Spleen (tissue), 7 donors: ENCODE data around the gene DPM1.

Source experiments
- POLR2A ChIP-seq, 3 donors: fragments of 450-650 bp; IDR thresholded peaks; one replicate each; pipeline ENCODE4 v1.5.1; 2017; ENCODE audit warnings: antibody characterized with exemption in 3 of 3, mild to moderate bottlenecking in 1 of 3
- POLR2AphosphoS5 ChIP-seq, 3 donors: sonication (generic); formaldehyde crosslinking; IDR thresholded peaks; one replicate each; pipeline ENCODE4 v1.5.1; 2017; ENCODE audit warnings: antibody characterized with exemption in 3 of 3
- TF ChIP-seq, protein P1 (sequence below), 11 experiments: fragments of 200-600 bp in 7 of 11; fragments of 450-650 bp in 4 of 11; sonication (generic) in 4 of 11; IDR thresholded peaks in 8 of 11; conservative IDR thresholded peaks in 3 of 11; 1 replicate in 7 of 11; 2 replicates in 4 of 11; pipeline versions ENCODE4 v1.4.0 to v1.8.0; 2016 to 2021; ENCODE audit warnings: antibody characterized with exemption in 11 of 11, inconsistent platforms in 4 of 11, mild to moderate bottlenecking in 1 of 11
- donor health status: DM: no; HTN: no; CAD: no; lungs with moderate emphysema.
- donor health status: DM: no; HTN: no; CAD: no.
- donor health status: DM: no; HTN: no; CAD: no.

DNA sequence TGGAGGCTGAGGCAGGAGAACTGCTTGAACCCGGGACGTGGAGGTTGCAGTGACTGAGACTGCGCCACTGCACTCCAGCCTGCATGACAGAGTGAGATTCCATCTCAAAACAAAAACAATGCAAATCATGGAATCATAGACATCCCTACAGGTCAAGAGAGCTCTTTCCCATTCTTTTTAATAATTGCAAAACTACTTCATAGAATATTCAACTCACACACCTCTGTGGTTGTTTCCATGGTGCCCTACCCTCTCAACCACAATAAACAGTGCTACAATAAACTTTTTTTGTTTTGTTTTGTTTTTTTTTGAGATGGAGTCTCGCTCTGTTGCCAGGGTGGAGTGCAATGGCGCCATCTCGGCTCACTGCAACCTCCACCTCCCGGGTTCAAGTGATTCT, 15.3 kb downstream of the DPM1 start:
- TF ChIP-seq, protein P1, sequence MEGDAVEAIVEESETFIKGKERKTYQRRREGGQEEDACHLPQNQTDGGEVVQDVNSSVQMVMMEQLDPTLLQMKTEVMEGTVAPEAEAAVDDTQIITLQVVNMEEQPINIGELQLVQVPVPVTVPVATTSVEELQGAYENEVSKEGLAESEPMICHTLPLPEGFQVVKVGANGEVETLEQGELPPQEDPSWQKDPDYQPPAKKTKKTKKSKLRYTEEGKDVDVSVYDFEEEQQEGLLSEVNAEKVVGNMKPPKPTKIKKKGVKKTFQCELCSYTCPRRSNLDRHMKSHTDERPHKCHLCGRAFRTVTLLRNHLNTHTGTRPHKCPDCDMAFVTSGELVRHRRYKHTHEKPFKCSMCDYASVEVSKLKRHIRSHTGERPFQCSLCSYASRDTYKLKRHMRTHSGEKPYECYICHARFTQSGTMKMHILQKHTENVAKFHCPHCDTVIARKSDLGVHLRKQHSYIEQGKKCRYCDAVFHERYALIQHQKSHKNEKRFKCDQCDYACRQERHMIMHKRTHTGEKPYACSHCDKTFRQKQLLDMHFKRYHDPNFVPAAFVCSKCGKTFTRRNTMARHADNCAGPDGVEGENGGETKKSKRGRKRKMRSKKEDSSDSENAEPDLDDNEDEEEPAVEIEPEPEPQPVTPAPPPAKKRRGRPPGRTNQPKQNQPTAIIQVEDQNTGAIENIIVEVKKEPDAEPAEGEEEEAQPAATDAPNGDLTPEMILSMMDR (IDR thresholded peaks at IDR 0.05 in 8 of 11, conservative IDR thresholded peaks at IDR 0.05 in 3 of 11), result no peak
- no peak for TF ChIP-seq POLR2A (IDR thresholded peaks at IDR 0.05)
- TF ChIP-seq POLR2AphosphoS5 (IDR thresholded peaks at IDR 0.05), result no peak
